HT-29 (cell line): ENCODE measurements around the gene SLC6A11. TPM values are rescaled to one million over a fixed set of nuclear protein-coding genes. Genes with fewer than 3 reads are reported as not detected.

Experiments used
- DNase-seq: peaks from one replicate; pipeline ENCODE4 v3.0.0-alpha.2; 2015; ENCODE audit warnings: low spot score
- total RNA-seq: library from RNA; depleted of rRNA; stranded (reverse); fragments of >200 nt; shearing (Covaris generic); gene quantifications from 2 replicates; pipeline ENCODE4 v1.2.3, GENCODE V29; 2014

SLC6A11 gene
- total RNA-seq, 1 experiment from 2014 or later = not detected

GRCh38 chr3:10790713-10791112, 25.3 kb upstream of the SLC6A11 start:
- no peak for DNase-seq

GRCh38 chr3:10792208-10792607, 23.8 kb upstream of the SLC6A11 start:
- no peak for DNase-seq

- DNase-seq = no peak
Measured at GRCh38 chr3:10798600-10799367, 17.2 kb upstream of the SLC6A11 start.

GRCh38 chr3:10804183-10804648, 11.8 kb upstream of the SLC6A11 start:
- DNase-seq = peak; percentile 36

GRCh38 chr3:10806006-10806405, 10.0 kb upstream of the SLC6A11 start:
- no peak for DNase-seq

- no peak for DNase-seq
Measured at GRCh38 chr3:10808130-10808735, 7.8 kb upstream of the SLC6A11 start.

- no peak for DNase-seq
Measured at GRCh38 chr3:10808974-10809373, 7.1 kb upstream of the SLC6A11 start.

- no peak for DNase-seq
Measured at GRCh38 chr3:10810376-10810775, 5.7 kb upstream of the SLC6A11 start.

- no peak for DNase-seq
Measured at GRCh38 chr3:10813425-10813824, 2.6 kb upstream of the SLC6A11 start.

GRCh38 chr3:10814623-10815022, 1.4 kb upstream of the SLC6A11 start:
- DNase-seq = no peak

- no peak for DNase-seq
Measured at GRCh38 chr3:10815487-10815886, 541 bp upstream of the SLC6A11 start.

GRCh38 chr3:10816863-10817253, 830 bp downstream of the SLC6A11 start:
- DNase-seq = no peak

GRCh38 chr3:10817506-10817905, 1.5 kb downstream of the SLC6A11 start:
- DNase-seq = no peak

GRCh38 chr3:10822055-10822454, 6.0 kb downstream of the SLC6A11 start:
- DNase-seq = no peak

- DNase-seq = no peak
Measured at GRCh38 chr3:10822708-10823515, 6.9 kb downstream of the SLC6A11 start.

- no peak for DNase-seq
Measured at GRCh38 chr3:10823516-10823818, 7.4 kb downstream of the SLC6A11 start.

- DNase-seq = no peak
Measured at GRCh38 chr3:10824468-10824867, 8.4 kb downstream of the SLC6A11 start.

GRCh38 chr3:10833855-10834414, 17.9 kb downstream of the SLC6A11 start:
- DNase-seq = no peak

GRCh38 chr3:10834951-10835350, 18.9 kb downstream of the SLC6A11 start:
- no peak for DNase-seq

- no peak for DNase-seq
Measured at GRCh38 chr3:10835406-10835805, 19.4 kb downstream of the SLC6A11 start.

- no peak for DNase-seq
Measured at GRCh38 chr3:10836676-10837075, 20.6 kb downstream of the SLC6A11 start.

GRCh38 chr3:10837849-10838248, 21.8 kb downstream of the SLC6A11 start:
- no peak for DNase-seq
